HG02763 (cell line): ENCODE measurements around the gene ATIC.
"Not testable (repeated sequence)": the region's sequence is repeated elsewhere in the genome, so short reads cannot be mapped to it uniquely, and the experiment has no call there.

Experiments used
- ATAC-seq: cut with Tn5 transposase; IDR thresholded peaks from one replicate; pipeline ENCODE4 v1.9.1; 2021; ENCODE audit warnings: mild to moderate bottlenecking, moderate library complexity; ENCODE audit not compliant: unreplicated experiment

Gene ATIC

DNA sequence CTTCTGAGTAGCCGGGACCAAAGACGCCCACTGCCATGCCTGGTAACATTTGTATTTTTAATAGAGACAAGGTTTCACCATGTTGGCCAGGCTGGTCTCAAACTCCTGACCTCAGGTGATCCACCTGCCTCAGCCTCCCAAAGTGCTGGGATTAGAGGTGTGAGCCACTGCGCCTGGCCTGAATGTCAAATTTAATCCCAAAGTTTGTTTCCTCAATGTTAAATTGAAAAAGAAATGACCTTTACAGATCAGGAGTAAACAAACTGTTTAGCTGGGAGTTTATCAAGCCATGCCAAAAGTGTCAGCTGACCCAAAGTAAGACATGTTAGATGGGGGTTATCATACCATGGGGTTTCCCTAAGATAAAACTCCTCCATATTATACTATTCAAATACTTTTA lies 48.2 kb downstream of the ATIC start:
- not testable (repeated sequence) for ATAC-seq

- no peak for ATAC-seq
Observed at GRCh38 chr2:215360596-215360995, 48.7 kb downstream of the ATIC start.

DNA sequence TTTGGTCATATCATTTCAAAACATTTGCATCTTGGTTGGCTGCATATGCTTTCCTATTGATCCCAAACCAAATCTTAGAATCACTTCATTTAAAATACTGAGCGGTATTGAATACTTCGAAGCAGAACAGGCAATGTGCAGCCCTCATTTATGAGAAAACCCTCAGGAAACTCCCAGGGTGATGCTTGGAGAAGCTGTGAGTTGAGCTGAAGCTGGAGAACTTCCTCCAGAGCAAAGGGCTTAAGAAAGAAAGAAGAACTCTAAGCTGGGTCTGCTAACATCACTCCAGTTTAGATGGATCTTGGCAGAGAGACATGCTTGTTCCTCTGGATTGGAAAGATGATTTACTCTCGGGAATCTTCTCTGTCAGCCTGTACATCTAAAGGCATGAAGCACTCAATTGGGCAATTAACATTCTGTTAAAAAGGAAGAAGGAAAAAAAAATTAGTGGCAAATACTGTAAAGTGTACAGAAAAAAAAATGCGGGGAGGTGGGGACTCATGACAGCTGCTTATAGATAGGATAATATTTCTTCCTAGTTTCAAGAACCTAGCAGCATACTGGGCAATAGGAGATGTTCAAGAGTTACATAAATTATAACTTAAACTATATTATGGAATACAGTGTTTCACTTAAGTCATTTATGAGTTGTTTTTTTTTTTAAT lies 49.5 kb downstream of the ATIC start:
- no peak for ATAC-seq

DNA sequence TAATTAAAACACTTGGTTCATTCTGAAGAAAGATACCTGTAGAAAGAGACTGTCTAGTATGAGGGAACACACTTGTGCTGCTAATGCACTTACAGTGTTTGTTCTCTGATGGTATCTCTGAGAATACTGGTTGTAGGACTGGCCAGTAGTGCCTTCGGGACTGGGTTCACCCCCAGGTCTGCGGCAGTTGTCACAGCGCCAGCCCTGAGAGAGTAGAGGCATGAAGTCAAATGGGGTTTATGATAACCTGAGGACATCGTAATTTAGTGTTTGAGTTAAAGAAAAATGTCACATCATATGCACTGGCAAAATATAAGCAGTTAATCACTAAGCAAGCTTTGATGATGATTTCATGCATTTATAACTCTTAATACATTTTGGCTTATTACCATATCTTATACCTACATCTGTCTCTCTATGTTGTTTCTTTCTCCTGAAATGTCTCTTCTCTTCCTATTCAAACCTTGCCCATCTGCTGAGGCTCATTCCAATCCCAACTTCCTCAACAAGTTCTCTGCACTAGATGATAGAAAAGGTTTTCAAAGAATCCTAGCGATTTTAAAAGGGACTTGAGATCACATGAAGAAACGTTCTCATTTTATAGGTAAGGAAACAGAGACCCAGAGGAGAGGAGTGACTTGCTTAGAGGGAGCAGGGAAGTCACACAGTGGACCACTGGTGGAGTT lies 50.2 kb downstream of the ATIC start:
- ATAC-seq = no peak

DNA sequence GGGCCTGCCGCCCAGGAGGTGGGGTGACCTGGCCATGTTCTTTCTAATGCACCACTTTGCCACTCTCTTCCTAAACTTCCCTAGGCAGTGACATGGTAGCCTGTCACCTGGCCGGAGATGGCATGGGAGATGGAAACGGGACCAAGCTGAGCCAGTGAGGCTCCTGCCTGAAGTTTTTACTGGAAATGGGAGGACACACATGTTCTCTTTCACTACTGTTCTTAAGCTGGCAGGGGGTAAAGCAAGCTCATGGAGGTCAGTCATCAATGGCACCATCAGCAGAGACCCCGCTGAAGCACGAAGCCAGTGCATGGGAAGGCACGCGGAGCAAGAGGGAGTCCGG lies 50.7 kb downstream of the ATIC start:
- ATAC-seq = no peak

- ATAC-seq = no peak
Observed at GRCh38 chr2:215363039-215363438, 51.2 kb downstream of the ATIC start.

DNA sequence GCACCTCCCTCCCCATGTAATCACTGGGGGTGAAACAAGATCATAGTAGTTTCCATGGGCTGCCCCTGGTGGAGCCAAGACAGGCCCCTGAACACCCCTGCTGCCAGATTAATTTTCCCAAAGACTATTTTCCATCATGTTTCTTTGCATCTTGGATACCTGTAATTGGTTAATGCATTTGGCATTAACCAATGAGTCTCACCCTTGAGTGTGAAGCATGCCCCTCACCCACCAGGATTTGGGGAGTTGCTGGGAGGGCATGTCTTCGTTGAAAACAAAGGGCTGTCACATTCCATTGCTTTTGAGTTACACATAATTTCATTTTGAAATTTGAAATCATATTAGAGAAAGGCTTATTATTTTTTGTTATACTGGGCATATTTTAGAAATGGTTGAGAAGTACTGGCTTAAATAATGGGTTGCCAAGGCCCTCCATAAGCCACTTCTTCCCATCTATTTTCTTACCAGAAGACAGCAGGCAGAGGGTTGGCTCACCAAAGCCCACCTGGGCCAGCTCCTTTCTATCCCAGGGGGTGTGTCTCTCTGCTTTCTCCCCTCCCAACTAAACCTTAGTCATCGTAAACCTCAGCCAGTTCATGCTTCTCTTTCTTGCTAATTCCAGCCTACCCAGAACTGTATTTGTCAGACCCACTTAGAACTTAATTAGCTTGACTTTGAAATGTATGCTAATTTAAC lies 51.8 kb downstream of the ATIC start:
- no peak for ATAC-seq

DNA sequence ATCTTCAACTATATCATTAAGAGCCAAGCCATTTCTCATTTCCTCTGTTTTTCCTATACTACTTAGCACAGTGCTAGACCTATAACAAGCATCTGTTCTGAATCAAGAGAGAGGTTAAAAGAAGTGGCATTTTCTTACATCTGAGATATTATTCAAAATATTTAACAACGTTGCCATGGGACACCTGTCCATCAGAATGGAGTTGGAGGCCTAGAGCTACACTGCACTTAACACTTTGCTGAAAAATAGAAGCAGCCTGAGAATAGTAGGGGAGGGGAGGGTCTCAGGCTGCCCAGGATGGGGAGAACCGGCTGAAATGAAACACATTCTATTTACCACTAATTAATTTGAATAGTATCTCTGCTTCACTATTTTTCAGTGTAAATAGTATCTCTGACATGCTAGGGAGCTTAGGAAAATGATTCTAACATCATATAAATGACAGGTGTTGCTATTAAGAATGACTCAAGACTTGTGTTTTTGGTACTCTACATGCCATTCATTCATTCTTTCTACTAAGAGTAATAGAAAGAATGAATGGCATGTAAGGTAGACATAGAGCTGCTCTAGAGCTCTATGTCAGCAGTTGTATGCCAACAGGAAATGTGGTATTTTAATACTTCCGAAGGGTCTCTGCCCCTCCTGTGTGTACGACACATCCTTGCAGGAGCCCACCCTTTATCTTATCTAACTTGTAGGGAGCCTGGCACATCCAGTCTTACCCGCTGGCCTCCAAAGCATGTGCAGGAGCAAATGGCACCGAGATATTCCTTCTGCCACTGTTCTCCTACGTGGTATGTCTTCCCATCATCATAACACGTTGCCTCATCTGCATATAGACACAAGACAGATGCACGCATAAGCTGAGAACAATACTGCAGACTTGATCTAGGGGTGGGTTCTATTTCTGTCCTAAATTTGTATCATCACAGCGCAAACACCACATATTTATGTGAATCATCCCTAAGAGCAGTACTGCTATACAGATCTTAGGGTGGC lies 52.6 kb downstream of the ATIC start:
- no peak for ATAC-seq

DNA sequence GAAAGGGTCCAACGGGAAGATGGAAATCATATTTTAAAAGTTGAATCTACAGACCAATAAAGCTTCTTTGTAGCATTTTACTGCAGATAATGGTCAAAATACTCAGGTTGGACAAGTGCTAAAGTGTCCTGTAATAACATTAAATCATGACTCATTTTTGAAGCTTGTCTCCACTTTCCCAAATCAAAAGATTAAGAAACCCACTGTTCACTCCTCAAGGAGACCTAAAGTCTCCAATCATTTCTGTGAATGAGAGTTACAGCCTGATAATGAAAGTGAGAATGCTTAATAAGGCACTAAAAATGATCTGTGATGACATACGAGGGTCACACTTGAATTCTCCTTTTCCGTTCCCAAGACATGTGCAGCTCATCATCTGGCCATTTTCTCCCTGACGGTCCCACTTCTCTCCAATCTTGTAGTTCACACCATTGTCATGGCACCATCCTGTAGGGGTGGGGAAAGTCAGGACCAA lies 53.4 kb downstream of the ATIC start:
- no peak for ATAC-seq

DNA sequence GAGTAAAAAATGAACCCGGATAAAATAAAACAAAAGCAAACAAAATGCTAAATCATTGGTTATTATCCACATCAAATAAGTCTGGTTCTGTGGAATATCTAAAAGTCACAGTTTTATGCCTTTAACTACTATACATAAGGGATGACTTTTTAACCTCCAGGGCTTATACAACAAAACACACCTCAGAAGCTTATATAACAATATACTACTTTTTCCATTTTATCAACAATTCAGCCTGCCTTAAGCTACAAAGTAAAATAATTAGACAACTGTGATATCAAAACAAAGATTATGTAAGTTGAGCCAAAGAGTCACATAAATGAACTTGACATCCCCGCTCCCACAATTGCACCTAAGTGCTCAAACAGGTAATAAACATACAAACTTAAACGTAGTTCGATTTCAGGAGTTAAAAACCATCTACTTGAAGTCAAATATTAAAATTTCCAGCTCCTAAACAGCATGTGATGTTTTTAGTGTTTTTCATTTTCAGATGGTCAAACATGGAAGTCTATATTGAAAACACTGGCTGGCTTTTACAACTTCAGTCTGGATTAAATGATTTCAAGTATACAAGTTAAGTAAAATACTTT lies 54.7 kb downstream of the ATIC start:
- ATAC-seq = no peak

DNA sequence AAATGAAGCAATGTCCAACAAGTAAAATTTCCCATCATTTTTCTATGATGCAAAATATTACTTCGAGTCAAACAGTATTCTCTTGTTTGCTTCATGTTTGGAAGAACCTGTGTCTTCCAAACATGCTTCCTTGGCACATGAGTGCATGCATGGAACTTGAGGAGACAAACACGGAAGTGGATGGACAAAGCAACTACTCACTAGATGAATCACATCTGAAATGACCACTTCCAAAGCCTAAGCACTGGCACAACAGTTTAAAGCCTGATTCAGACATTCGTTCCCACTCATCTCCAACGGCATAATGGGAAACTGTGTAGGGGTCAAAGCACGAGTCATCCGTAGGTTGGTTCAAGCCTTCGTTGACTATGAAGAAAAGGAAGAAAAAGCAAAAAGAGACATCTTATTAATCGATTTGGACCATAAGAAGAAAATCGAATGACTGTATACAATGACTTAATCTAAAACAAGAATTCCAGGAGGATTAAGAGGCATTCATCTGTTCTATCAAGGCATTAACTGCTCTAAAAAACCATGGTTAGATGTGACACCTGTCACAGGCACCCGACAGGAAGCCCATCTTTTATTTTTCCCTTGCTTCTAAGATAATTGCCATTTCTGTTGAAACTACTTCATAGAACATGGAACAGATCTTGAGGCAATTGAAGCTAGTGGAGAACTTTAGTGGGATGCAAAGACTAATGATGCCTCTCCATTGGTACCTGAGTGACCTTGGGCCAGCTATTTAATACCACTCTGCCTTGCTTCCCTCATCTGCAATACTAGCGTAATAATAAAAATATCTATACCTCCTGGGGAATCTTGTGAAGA lies 56.0 kb downstream of the ATIC start:
- no peak for ATAC-seq

DNA sequence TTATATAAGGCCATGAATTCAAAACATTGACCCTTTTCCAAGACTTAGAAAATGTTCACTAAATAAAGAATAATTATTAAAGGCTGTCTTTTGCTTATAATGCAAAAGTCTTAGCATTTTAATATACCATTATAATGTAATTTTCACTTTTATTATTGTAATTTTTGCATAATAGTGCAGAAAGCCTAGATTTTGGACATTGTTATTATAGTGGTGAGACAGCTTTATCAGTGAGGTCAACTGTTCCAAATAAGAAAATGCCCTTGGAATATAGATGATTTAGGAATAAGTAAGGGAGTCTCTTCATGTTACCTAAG lies 56.6 kb downstream of the ATIC start:
- no peak for ATAC-seq

DNA sequence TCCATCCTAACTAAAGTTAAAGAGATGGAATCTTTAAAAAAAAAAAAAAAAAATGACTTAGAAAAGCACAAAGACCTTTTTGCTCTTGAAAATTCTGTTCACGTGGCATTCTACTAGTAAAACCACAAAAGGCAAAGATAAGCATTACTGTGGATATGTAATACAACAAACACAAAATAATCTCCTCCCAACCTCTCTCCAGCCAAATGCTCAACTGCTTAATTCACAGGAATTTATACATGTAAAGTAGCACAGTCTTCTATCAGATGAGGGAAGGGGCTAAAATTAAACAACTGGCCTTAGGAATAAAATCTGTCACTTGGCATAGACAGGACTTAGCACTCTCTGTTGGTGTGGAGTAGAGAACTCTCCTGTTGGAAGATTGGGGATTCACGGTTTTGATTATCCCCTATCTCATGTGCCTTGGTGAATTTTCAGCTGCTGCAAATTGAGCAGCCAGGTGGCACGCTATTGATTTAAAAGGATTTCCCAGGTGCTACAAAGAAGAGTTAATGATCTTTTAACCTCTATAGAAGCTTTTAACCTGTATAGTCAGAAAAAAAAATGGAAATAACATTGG lies 57.4 kb downstream of the ATIC start:
- ATAC-seq = no peak

DNA sequence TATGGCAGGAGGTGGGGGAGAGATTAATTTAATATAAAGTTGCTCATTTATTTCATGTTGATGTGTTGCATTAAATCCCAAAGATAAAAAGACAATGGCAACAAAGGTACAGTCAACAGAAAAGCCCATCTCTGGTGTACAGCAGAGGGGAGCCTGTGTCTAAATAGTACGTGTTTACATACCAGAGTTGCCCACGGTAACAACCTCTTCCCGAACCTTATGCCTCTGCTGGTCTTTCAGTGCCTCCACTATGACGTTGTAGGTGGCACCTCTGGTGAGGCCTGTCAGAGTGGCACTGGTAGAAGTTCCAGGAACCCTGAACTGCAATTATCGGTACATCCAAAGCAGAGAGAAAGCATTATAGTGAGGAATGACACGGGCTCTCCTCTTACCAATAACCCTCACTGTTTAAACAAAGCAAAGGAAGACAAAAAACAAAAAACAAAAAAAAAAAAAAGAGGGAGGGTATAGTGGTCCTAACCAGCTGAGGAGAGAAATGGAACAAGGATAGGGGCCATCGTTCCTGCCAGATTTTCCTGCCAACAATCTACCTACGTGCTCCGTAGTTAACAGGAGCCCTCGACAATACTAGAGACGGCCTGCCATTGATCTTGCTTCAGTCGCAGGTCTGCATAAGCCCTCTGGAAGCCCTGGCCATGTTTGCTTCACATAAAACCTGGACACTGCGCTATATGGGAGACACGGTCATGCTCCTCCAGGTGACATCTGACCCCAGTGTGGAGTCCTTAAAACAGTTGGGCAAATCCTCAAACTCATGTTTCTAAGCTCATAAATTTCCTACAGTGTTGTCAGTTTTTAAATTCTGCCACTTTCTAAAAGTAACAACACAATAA lies 58.5 kb downstream of the ATIC start:
- no peak for ATAC-seq

GRCh38 chr2:215371915-215372897 lies 60.3 kb downstream of the ATIC start:
- no peak for ATAC-seq

DNA sequence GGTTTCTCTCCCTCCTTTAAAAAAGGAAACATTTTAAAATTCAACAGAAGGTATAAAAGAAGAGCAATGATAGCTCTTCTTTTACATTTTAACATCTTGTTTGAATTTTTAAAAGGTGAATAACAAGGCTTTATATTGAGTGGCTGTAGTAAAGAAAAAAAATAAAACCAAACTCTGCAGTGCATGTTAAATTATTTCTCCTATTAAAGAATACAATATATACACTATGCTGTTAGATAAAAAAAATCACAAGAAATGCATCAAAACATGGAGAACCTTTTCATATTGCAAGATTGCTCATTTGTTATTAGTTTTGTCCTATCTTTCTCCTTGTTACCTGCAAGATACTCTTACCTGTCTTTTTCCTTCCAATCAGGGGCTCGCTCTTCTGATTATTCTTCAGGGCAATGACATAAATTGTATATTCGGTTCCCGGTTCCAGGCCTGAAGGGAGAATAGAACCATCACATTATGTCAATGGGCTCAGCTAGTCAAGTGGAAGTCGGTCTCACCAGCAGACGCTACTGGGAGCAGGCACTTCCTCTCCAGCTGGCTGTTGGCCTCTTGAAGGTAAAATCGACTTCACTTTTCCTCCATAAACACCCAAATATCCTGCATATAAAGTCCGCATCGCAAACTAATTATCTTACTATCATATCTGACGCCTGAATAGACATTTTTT lies 61.2 kb downstream of the ATIC start:
- ATAC-seq = no peak

DNA sequence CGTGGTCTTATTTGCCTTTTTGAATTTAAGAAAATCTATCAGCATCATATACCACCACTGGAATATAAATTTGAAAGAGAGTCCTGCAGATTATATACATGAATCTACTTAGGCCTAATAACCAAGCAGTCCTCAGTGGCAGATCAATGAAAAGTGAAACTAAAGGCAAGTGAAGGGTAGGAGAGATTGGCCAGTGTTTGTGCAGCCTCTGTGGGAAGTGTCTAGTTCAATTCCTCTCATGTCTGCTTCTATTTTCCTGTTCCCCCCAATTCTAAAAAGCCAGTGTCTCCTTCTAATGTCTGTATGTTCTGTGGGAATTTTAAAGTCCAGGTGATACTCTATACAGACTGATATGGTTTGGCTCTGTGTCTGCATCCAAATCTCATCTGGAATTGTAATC lies 62.1 kb downstream of the ATIC start:
- ATAC-seq = no peak
